GM23338 (cell line): ENCODE measurements around the gene CYTL1. TPM values are rescaled to one million over a fixed set of nuclear protein-coding genes. Genes with fewer than 3 reads are reported as not detected.

Experiments
- ATAC-seq: fragments of 200-7000 bp; cut with Tn5 transposase; 3 replicates; pipeline ENCODE4 v1.9.1; 2020
- DNase-seq: peaks from one replicate; pipeline ENCODE4 v3.0.0-alpha.2; 2015; ENCODE audit warnings: low spot score
- H2AFZ ChIP-seq: fragments of 200-600 bp; sonication (generic); 2 replicates; pipeline ENCODE4 v1.8.0; 2016; ENCODE audit warnings: antibody characterized with exemption, mild to moderate bottlenecking, moderate library complexity
- H3F3A ChIP-seq: fragments of 200-600 bp; sonication (generic); replicated peaks from 2 replicates; pipeline ENCODE4 v1.8.0; 2017; ENCODE audit warnings: antibody characterized with exemption, mixed run types, low read depth
- H3K27ac ChIP-seq: fragments of 200-600 bp; sonication (generic); 2 replicates; pipeline ENCODE4 v1.6.1; 2016; ENCODE audit warnings: low read depth
- H3K27me3 ChIP-seq: fragments of 200-600 bp; sonication (generic); 2 replicates; pipeline ENCODE4 v1.8.0; 2016; ENCODE audit warnings: mild to moderate bottlenecking, mixed run types, moderate library complexity; ENCODE audit not compliant: insufficient read depth
- H3K36me3 ChIP-seq: fragments of 200-600 bp; sonication (generic); 2 replicates; pipeline ENCODE4 v1.8.0; 2016; ENCODE audit warnings: mild to moderate bottlenecking; ENCODE audit not compliant: insufficient read depth
- H3K4me1 ChIP-seq: fragments of 200-600 bp; sonication (generic); 2 replicates; pipeline ENCODE4 v1.8.0; 2016; ENCODE audit warnings: mild to moderate bottlenecking, moderate library complexity; ENCODE audit not compliant: insufficient read depth
- H3K4me2 ChIP-seq: fragments of 200-600 bp; sonication (generic); 2 replicates; pipeline ENCODE4 v1.7.1; 2017; ENCODE audit warnings: mixed run types
- H3K4me3 ChIP-seq: fragments of 200-600 bp; sonication (generic); 2 replicates; pipeline ENCODE4 v1.6.1; 2016; ENCODE audit warnings: mixed run types
- H3K79me2 ChIP-seq: fragments of 200-600 bp; sonication (generic); replicated peaks from 2 replicates; pipeline ENCODE4 v1.8.0; 2017; ENCODE audit warnings: mild to moderate bottlenecking; ENCODE audit not compliant: insufficient read depth
- H3K9me2 ChIP-seq: fragments of 200-600 bp; sonication (generic); 2 replicates; pipeline ENCODE4 v1.8.0; 2017; ENCODE audit not compliant: insufficient read depth
- H4K20me1 ChIP-seq: fragments of 200-600 bp; sonication (generic); replicated peaks from 2 replicates; pipeline ENCODE4 v1.8.0; 2017; ENCODE audit warnings: mild to moderate bottlenecking; ENCODE audit not compliant: insufficient read depth
- H3K27ac Mint-ChIP-seq: 2 replicates; pipeline ENCODE4 v1.8.0; 2020; ENCODE audit warnings: inconsistent platforms, mild to moderate bottlenecking, moderate library complexity, mixed read lengths
- H3K27me3 Mint-ChIP-seq: 3 replicates; pipeline ENCODE4 v1.8.0; 2022; ENCODE audit warnings: low read depth, mild to moderate bottlenecking, moderate library complexity, mixed read lengths, inconsistent platforms; ENCODE audit not compliant: insufficient read depth, poor library complexity
- H3K36me3 Mint-ChIP-seq: 3 replicates; pipeline ENCODE4 v1.8.0; 2021; ENCODE audit warnings: low read depth, mild to moderate bottlenecking, inconsistent platforms, moderate library complexity, mixed read lengths
- H3K4me1 Mint-ChIP-seq: 3 replicates; pipeline ENCODE4 v1.8.0; 2020; ENCODE audit warnings: mild to moderate bottlenecking, inconsistent platforms, mixed read lengths
- H3K4me3 Mint-ChIP-seq: 3 replicates; pipeline ENCODE4 v1.8.0; 2021; ENCODE audit warnings: moderate library complexity, mild to moderate bottlenecking, inconsistent platforms, mixed read lengths
- H3K9me3 Mint-ChIP-seq: 3 replicates; pipeline ENCODE4 v1.8.0; 2020; ENCODE audit warnings: moderate library complexity, mild to moderate bottlenecking, inconsistent platforms, mixed read lengths
- CREB1 ChIP-seq: fragments of 250-450 bp; sonication (Bioruptor Pico); IDR thresholded peaks from 2 replicates; pipeline ENCODE4 v1.5.0; 2020; ENCODE audit warnings: low read depth, mild to moderate bottlenecking, moderate library complexity
- ETS1 ChIP-seq: IDR thresholded peaks from 2 replicates; pipeline ENCODE4 v1.6.1; 2016; ENCODE audit warnings: antibody characterized with exemption
- EZH2 ChIP-seq: fragments of 200-600 bp; sonication (generic); IDR thresholded peaks from one replicate; pipeline ENCODE4 v1.8.0; 2017; ENCODE audit warnings: antibody characterized with exemption, mild to moderate bottlenecking, low read depth; ENCODE audit not compliant: unreplicated experiment
- EZH2phosphoT487 ChIP-seq: fragments of 200-600 bp; sonication (generic); IDR thresholded peaks from one replicate; pipeline ENCODE4 v1.8.1; 2018; ENCODE audit warnings: antibody characterized with exemption; ENCODE audit not compliant: unreplicated experiment
- JUNB ChIP-seq: IDR thresholded peaks from one replicate; pipeline ENCODE4 v1.6.1; 2016; ENCODE audit warnings: antibody characterized with exemption; ENCODE audit not compliant: unreplicated experiment
- NANOG ChIP-seq: IDR thresholded peaks from 2 replicates; pipeline ENCODE4 v1.6.1; 2016; ENCODE audit warnings: antibody characterized with exemption, borderline replicate concordance
- POLR2AphosphoS5 ChIP-seq: IDR thresholded peaks from 2 replicates; pipeline ENCODE4 v1.6.1; 2016; ENCODE audit warnings: antibody characterized with exemption, low read depth
- REST ChIP-seq: IDR thresholded peaks from one replicate; pipeline ENCODE4 v1.6.1; 2018; ENCODE audit warnings: antibody characterized with exemption; ENCODE audit not compliant: unreplicated experiment
- STAT1 ChIP-seq: IDR thresholded peaks from one replicate; pipeline ENCODE4 v1.6.1; 2016; ENCODE audit warnings: antibody characterized with exemption; ENCODE audit not compliant: unreplicated experiment
- ZNF114 ChIP-seq: fragments of 250-450 bp; sonication (Bioruptor Pico); IDR thresholded peaks from 2 replicates; pipeline ENCODE4 v1.5.0; 2020; ENCODE audit warnings: mild to moderate bottlenecking, moderate library complexity
- ZNF331 ChIP-seq: fragments of 250-450 bp; sonication (Bioruptor Pico); IDR thresholded peaks from 2 replicates; pipeline ENCODE4 v1.5.0; 2020; ENCODE audit warnings: low read depth, mild to moderate bottlenecking, moderate library complexity
- polyA plus RNA-seq: library from polyadenylated mRNA; unstranded; fragments of >200 nt; fragmentation: Nextera tagmentation; extraction: Ambion mirVana; gene quantifications from 2 replicates; pipeline ENCODE4 v1.2.1, GENCODE V29; 2016
- total RNA-seq: library from RNA; depleted of rRNA; stranded (reverse); fragments of >200 nt; shearing (Covaris generic); gene quantifications from 2 replicates; pipeline ENCODE4 v1.2.3, GENCODE V29; 2014

CYTL1 gene
- total and polyA plus RNA-seq, 2 experiments from 2014 or later: 12.6 to 17.6 TPM

GRCh38 chr4:4990857-4991540, 28.3 kb downstream of the CYTL1 start (continued):
- no peak for TF ChIP-seq REST
- TF ChIP-seq EZH2phosphoT487: no peak
- TF ChIP-seq ZNF331: no peak
- no peak for TF ChIP-seq JUNB
- TF ChIP-seq POLR2AphosphoS5: no peak

GRCh38 chr4:4990329-4990728, 28.9 kb downstream of the CYTL1 start:
- Histone ChIP-seq H3K4me2 (no peak overlapping the region), H2AFZ (no peak overlapping the region), H3K79me2 (no peaks in the 10 kb centered on the region), H3K36me3 (no peaks in the 10 kb centered on the region), H3F3A (no peaks in the 10 kb centered on the region), H3K4me1 (0 out of 2 replicates have a peak, but pooled peaks cover 1% of the 10 kb centered on the region), H4K20me1 (no peaks in the 10 kb centered on the region), H3K9me2 (no peaks in the 10 kb centered on the region), H3K27ac (no peak overlapping the region), H3K27me3 (no peaks in the 10 kb centered on the region), H3K4me3 (no peak overlapping the region)
- no peak overlapping the region for H3K27ac Mint-ChIP-seq
- H3K4me3 Mint-ChIP-seq: no peak overlapping the region
- TF ChIP-seq EZH2 (no peak), STAT1 (no peak), REST (no peak), EZH2phosphoT487 (no peak), CREB1 (CRISPR knock-in tag) (no peak), ZNF331 (no peak), JUNB (no peak), NANOG (no peak), ETS1 (no peak), POLR2AphosphoS5 (no peak), ZNF114 (CRISPR knock-in tag) (no peak)
- DNase-seq (no peak), ATAC-seq (no peak)
- no peaks in the 10 kb centered on the region for H3K9me3 Mint-ChIP-seq
- no peaks in the 10 kb centered on the region; the same call in none of the 3 replicates for H3K4me1 Mint-ChIP-seq
- no peaks in the 10 kb centered on the region for H3K36me3 Mint-ChIP-seq
- H3K27me3 Mint-ChIP-seq: peaks cover 7% of the 10 kb centered on the region
